ENCODE data around the gene NR1D1. TPM values are rescaled to one million over a fixed set of nuclear protein-coding genes. Genes with fewer than 3 reads are reported as not detected.
A peak's percentile ranks its signal among the peaks of the same experiment; 100 is the strongest.
"Not testable (repeated sequence)": the region's sequence is repeated elsewhere in the genome, so short reads cannot be mapped to it uniquely, and the experiment has no call there.

Gene NR1D1
- 10 to 100 TPM; 18.2 to 19.2 TPM for total RNA-seq
- 1 to 10 TPM; 3.9 to 9.9 (median 6.4) TPM for polyA plus RNA-seq
- 7.3 to 35.4 (median 14.8) reads per million in 6 experiments for total RNA-seq

- peak within 1 kb of the TSS; percentile 82 to 99 (median 96) for H3K27ac Mint-ChIP-seq
- POLR2A ChIA-PET = interaction anchor here (0.7 to 17.0 kb wide), 15 partner anchors 10 to 345 kb away, joined by 3 to 523 read pairs (median 4); partner anchors contain the start of genes CASC3, MED24, MSL1 and PSMD3
- DNase-seq (no peak), ATAC-seq (no peak)
- H3K4me1 Mint-ChIP-seq = peaks cover 63 to 98% (median 92%) of the 10 kb centered on the region in 4 donors
- no peaks in the 10 kb centered on the region for H3K27me3 Mint-ChIP-seq
- peak within 1 kb of the TSS; percentile 86 to 98 (median 98) for H3K4me3 Mint-ChIP-seq
- H3K9me3 Mint-ChIP-seq = no peaks in the 10 kb centered on the region
- H3K36me3 Mint-ChIP-seq = peaks cover 0 to 25% (median 6%) of the 10 kb centered on the region in 3 donors
Observed at GRCh38 chr17:40100419-40100668, at the start of gene NR1D1. TSS of gene NR1D1 (minus strand) at chr17:40100589. CDS start at chr17:40100094, 495 bp downstream.

GRCh38 chr17:40148527-40148926 is 48.1 kb upstream of the NR1D1 start:
- DNase-seq (no peak), ATAC-seq (no peak)
- Mint-ChIP-seq H3K4me1 (peaks cover 26 to 62% (median 52%) of the 10 kb centered on the region in 4 donors), H3K36me3 (peaks cover 0 to 77% (median 6%) of the 10 kb centered on the region in 3 donors), H3K27ac (peak overlapping the region in 6 of 10 donors; percentile 7 to 82 (median 71)), H3K4me3 (no peak overlapping the region), H3K9me3 (no peaks in the 10 kb centered on the region), H3K27me3 (no peaks in the 10 kb centered on the region)
- POLR2A ChIA-PET = no interaction called here

GRCh38 chr17:40145476-40145875 is 45.1 kb upstream of the NR1D1 start:
- POLR2A ChIA-PET = interaction anchor here (1.3 kb wide), 1 partner anchor 11 kb away, joined by 3 read pairs; no protein-coding TSS in a partner anchor
- H3K9me3 Mint-ChIP-seq = no peaks in the 10 kb centered on the region
- peak overlapping the region in 3 of 10 donors; percentile 37 to 48 (median 42) for H3K27ac Mint-ChIP-seq
- ATAC-seq = no peak
- no peak for DNase-seq
- H3K4me1 Mint-ChIP-seq = peaks cover 24 to 65% (median 59%) of the 10 kb centered on the region in 4 donors
- no peaks in the 10 kb centered on the region for H3K27me3 Mint-ChIP-seq
- peak overlapping the region in 1 of 10 donors; percentile 56 for H3K4me3 Mint-ChIP-seq
- H3K36me3 Mint-ChIP-seq = peaks cover 0 to 75% (median 12%) of the 10 kb centered on the region in 3 donors

GRCh38 chr17:40143166-40143565 is 42.8 kb upstream of the NR1D1 start:
- DNase-seq, H3K9me3 Mint-ChIP-seq, ATAC-seq, H3K27me3 Mint-ChIP-seq: not testable (repeated sequence)
- peak overlapping the region in 1 of 10 donors; percentile 29 for H3K4me3 Mint-ChIP-seq
- H3K4me1 Mint-ChIP-seq = peaks cover 19 to 57% (median 54%) of the 10 kb centered on the region in 4 donors
- H3K27ac Mint-ChIP-seq = peak overlapping the region in 2 of 10 donors; percentile 15 to 37
- H3K36me3 Mint-ChIP-seq = peaks cover 0 to 51% (median 12%) of the 10 kb centered on the region in 3 donors
- POLR2A ChIA-PET = interaction anchor here (2.3 kb wide), 1 partner anchor 20 kb away, joined by 7 read pairs; the partner anchor contains the start of gene MSL1

- Mint-ChIP-seq H3K4me3 (peak overlapping the region; percentile 86 to 98 (median 95)), H3K4me1 (peaks cover 14 to 51% (median 41%) of the 10 kb centered on the region in 4 donors), H3K27me3 (peaks cover 0 to 1% (median 0%) of the 10 kb centered on the region in 5 donors), H3K9me3 (peaks cover 0 to 4% (median 0%) of the 10 kb centered on the region in 9 donors), H3K27ac (peak overlapping the region; percentile 95 to 100 (median 99)), H3K36me3 (peaks cover 0 to 54% (median 14%) of the 10 kb centered on the region in 3 donors)
- POLR2A ChIA-PET = interaction anchor here (0.6 to 6.3 kb wide), 22 partner anchors 10 to 1549 kb away, joined by 3 to 98 read pairs (median 6); partner anchors contain the start of genes EIF1, MED24, MSL1 and NR1D1
- peak in 1 of 10 donors; percentile 11 for DNase-seq
- ATAC-seq = peak in 1 of 2 donors; percentile 26
Observed at GRCh38 chr17:40139566-40140058, 39.2 kb upstream of the NR1D1 start.

GRCh38 chr17:40135817-40136216 is 35.4 kb upstream of the NR1D1 start:
- ATAC-seq = no peak
- Mint-ChIP-seq H3K36me3 (peaks cover 0 to 69% (median 14%) of the 10 kb centered on the region in 3 donors), H3K27me3 (peaks cover 0 to 1% (median 0%) of the 10 kb centered on the region in 5 donors)

GRCh38 chr17:40134184-40134583 is 33.8 kb upstream of the NR1D1 start:
- Mint-ChIP-seq H3K9me3 (no peaks in the 10 kb centered on the region), H3K36me3 (peaks cover 0 to 83% (median 18%) of the 10 kb centered on the region in 3 donors), H3K4me3 (no peak overlapping the region), H3K27ac (peak overlapping the region in 9 of 10 donors; percentile 30 to 84 (median 61)), H3K27me3 (no peaks in the 10 kb centered on the region), H3K4me1 (peaks cover 11 to 28% (median 26%) of the 10 kb centered on the region in 4 donors)
- no peak for ATAC-seq
- POLR2A ChIA-PET = interaction anchor here (1.7 to 4.2 kb wide), 2 partner anchors 11 to 24 kb away, joined by 3 to 31 read pairs; partner anchors contain the start of gene MSL1
- DNase-seq = no peak

More at GRCh38 chr17:40135817-40136216, 35.4 kb upstream of the NR1D1 start:
- peaks cover 15 to 38% (median 31%) of the 10 kb centered on the region in 4 donors for H3K4me1 Mint-ChIP-seq
- POLR2A ChIA-PET = interaction anchor here (1.7 to 6.3 kb wide), 3 partner anchors 12 to 23 kb away, joined by 3 to 98 read pairs (median 31); partner anchors contain the start of gene MSL1
- no peak overlapping the region for H3K4me3 Mint-ChIP-seq
- H3K9me3 Mint-ChIP-seq = peaks cover 0 to 4% (median 0%) of the 10 kb centered on the region in 9 donors
- DNase-seq = no peak
- peak overlapping the region in 9 of 10 donors; percentile 30 to 86 (median 70) for H3K27ac Mint-ChIP-seq

GRCh38 chr17:40130352-40131042 is 30.1 kb upstream of the NR1D1 start:
- Mint-ChIP-seq H3K4me3 (no peak overlapping the region), H3K27me3 (no peaks in the 10 kb centered on the region)

GRCh38 chr17:40129498-40129897 is 29.1 kb upstream of the NR1D1 start:
- POLR2A ChIA-PET = interaction anchor here (1.5 to 3.7 kb wide), 2 partner anchors 10 kb away, joined by 6 to 18 read pairs; partner anchors contain the start of gene CASC3
- peaks cover 0 to 90% (median 13%) of the 10 kb centered on the region in 3 donors for H3K36me3 Mint-ChIP-seq
- peaks cover 8 to 29% (median 27%) of the 10 kb centered on the region in 4 donors for H3K4me1 Mint-ChIP-seq
- DNase-seq (no peak), ATAC-seq (no peak)
- H3K4me3 Mint-ChIP-seq = no peak overlapping the region
- H3K27me3 Mint-ChIP-seq = no peaks in the 10 kb centered on the region
- peak overlapping the region in 7 of 10 donors; percentile 42 to 85 (median 77) for H3K27ac Mint-ChIP-seq
- H3K9me3 Mint-ChIP-seq = no peaks in the 10 kb centered on the region

More at GRCh38 chr17:40130352-40131042, 30.1 kb upstream of the NR1D1 start:
- peaks cover 0 to 96% (median 14%) of the 10 kb centered on the region in 3 donors for H3K36me3 Mint-ChIP-seq
- peaks cover 8 to 30% (median 24%) of the 10 kb centered on the region in 4 donors for H3K4me1 Mint-ChIP-seq
- no peak for DNase-seq
- no peaks in the 10 kb centered on the region for H3K9me3 Mint-ChIP-seq
- H3K27ac Mint-ChIP-seq = peak overlapping the region in 8 of 10 donors; percentile 20 to 87 (median 58)
- POLR2A ChIA-PET = interaction anchor here (0.5 to 3.7 kb wide), 4 partner anchors 9 to 22 kb away, joined by 4 to 18 read pairs (median 5); partner anchors contain the start of gene CASC3
- no peak for ATAC-seq

GRCh38 chr17:40124279-40125141 is 24.1 kb upstream of the NR1D1 start:
- Mint-ChIP-seq H3K4me3 (peak overlapping the region; percentile 84 to 97 (median 93)), H3K9me3 (no peaks in the 10 kb centered on the region), H3K36me3 (peaks cover 0 to 41% (median 6%) of the 10 kb centered on the region in 3 donors), H3K4me1 (peaks cover 20 to 49% (median 43%) of the 10 kb centered on the region in 4 donors), H3K27ac (peak overlapping the region in 9 of 10 donors; percentile 80 to 97 (median 87)), H3K27me3 (no peaks in the 10 kb centered on the region)
- ATAC-seq (no peak), DNase-seq (no peak)
- POLR2A ChIA-PET = interaction anchor here (0.7 to 4.7 kb wide), 13 partner anchors 9 to 186 kb away, joined by 3 to 102 read pairs (median 5); partner anchors contain the start of genes CASC3, MED24 and NR1D1

GRCh38 chr17:40123811-40124114 is 23.4 kb upstream of the NR1D1 start:
- peaks cover 0 to 33% (median 3%) of the 10 kb centered on the region in 3 donors for H3K36me3 Mint-ChIP-seq
- no peaks in the 10 kb centered on the region for H3K9me3 Mint-ChIP-seq
- ATAC-seq (no peak), DNase-seq (no peak)
- no peaks in the 10 kb centered on the region for H3K27me3 Mint-ChIP-seq
- peak overlapping the region; percentile 80 to 97 (median 88) for H3K27ac Mint-ChIP-seq
- H3K4me1 Mint-ChIP-seq = peaks cover 20 to 46% (median 42%) of the 10 kb centered on the region in 4 donors
- POLR2A ChIA-PET = interaction anchor here (0.7 to 4.7 kb wide), 15 partner anchors 10 to 70 kb away, joined by 3 to 102 read pairs (median 5); partner anchors contain the start of genes CASC3, MED24 and NR1D1
- peak overlapping the region; percentile 84 to 97 (median 93) for H3K4me3 Mint-ChIP-seq

Data from naive thymus-derived CD8-positive, alpha-beta T cell (primary cell).